CD4-positive, alpha-beta T cell treated with Interleukin-6 at 100 ng/mL for 8 hours (primary cell): ENCODE data around the gene UBN1.

Experiments used
- DNase-seq: peaks from one replicate; pipeline ENCODE4 v3.0.0-alpha.2; 2020; ENCODE audit warnings: mixed read lengths, low spot score

Gene UBN1

GRCh38 chr16:4859900-4860255, 12.6 kb downstream of the UBN1 start:
- no peak for DNase-seq

DNA sequence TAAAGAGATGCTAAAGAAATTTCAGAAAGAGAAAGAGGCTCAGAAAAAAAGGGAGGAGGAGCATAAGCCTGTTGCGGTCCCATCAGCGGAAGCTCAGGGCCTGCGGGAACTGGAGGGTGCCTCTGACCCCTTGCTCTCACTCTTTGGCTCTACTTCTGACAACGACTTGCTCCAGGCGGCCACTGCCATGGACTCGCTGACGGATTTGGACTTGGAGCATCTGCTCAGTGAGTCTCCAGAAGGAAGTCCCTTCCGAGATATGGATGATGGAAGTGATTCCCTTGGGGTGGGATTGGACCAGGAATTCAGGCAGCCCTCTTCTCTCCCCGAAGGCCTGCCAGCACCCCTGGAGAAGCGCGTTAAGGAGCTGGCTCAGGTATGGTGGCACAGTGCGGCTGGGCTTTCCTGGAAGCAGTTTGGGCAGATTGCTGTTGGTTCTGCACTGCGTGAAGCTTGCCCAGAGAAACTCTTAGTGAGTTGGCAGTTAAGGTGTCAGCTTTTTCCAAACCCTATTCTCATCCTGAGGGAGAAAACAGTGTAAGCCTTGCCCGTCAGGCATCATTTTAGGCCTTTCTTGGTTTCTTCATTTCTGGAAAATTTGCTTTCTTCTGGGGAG, 13.6 kb downstream of the UBN1 start:
- no peak for DNase-seq

GRCh38 chr16:4862639-4863038, 15.4 kb downstream of the UBN1 start:
- no peak for DNase-seq

DNA sequence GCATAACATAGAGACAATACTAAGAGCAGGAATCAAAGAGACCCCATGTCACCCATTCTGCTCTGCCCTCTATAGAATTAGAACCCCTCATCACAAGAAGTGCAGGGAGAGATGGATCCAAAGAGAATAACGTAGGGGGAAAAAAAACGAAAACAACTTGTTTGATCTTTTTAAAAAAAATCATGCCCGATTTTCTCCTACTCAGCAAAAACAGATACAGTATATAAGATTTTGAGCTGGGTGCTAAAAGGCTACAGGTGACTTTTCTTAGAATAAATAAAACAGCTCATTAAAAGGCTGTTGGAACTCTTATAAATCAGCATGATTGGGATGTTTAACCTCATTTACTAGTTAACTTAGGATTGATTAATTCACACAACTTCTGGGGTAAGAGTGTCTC, 17.4 kb downstream of the UBN1 start:
- no peak for DNase-seq

GRCh38 chr16:4865231-4865860, 18.1 kb downstream of the UBN1 start:
- DNase-seq: no peak

DNA sequence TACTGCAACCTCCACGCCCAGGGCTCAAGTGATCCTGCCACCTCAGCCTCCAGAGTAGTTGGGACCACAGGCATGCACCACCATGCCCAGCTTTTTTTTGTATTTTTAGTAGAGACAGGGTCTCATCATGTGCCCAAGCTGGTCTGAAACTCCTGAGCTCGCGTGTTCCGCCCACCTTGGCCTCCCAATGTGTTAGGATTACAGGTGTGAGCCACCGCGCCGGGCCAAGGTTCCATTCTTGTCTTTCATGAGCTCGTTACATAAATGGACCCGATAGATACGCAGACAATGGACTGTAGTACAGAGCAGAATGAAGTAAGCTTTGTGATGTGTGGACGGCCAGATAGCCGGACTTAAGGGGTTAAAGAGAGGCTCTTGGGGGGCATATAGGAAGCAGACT, 19.3 kb downstream of the UBN1 start:
- DNase-seq: no peak

DNA sequence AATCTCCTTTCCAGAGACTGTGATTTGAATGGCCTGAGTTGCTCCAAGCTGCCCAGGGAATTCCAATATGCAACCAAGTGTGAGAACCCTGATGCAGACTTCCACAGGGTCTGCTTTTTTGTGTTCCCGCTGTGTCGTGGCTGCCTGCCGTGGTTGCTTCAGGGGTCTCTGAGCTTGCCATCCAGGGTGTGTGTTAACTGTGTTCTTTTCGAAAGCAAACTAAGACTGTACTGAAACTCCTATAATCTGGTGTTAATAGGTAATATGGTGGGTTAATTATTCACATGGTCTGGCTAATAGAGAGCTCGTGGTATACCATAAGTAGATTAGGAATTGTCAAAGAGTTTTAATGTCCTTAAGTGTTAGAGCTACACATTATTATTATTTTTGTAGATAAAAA, 20.7 kb downstream of the UBN1 start:
- no peak for DNase-seq

DNA sequence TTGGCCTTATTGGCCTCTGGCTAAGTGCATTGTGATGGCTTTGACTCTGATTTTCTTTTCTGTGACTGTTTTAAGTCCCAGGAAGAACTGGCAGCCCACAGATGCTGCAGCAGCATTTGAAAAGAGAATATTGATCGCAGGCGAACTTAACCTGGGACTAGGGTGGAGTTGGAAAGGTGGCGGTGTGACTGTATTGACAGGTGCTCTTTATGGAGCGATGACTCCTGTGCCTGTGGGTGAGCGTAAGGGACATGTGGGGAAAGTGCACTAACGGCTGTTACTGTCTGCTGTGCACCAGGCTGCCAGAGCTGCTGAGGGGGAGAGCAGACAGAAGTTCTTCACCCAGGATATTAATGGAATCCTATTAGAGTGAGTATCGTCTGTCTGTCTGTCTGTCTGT, 21.3 kb downstream of the UBN1 start:
- no peak for DNase-seq

- no peak for DNase-seq
Observed at GRCh38 chr16:4869147-4869805, 22.0 kb downstream of the UBN1 start.

DNA sequence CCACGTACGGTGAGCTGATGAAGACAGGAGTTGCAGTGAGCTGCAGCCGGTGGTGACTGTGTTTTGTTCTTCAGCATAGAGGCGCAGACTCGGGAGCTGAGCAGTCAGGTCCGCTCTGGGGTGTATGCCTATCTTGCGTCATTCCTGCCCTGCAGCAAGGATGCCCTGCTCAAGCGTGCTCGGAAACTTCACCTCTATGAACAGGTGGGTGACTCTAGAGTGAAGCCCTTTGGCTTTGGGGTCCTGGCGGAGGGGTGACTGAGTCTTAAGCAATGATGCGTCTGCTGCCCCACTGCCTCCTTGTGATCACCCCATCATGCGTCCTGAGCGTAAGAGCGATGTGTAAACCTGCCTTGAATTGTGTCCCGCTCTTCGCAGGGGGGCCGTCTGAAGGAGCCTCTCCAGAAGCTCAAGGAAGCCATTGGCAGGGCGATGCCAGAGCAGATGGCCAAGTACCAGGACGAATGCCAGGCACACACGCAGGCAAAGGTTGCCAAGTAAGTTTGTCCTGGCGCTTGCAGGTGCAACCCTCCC, 22.9 kb downstream of the UBN1 start:
- DNase-seq: no peak

GRCh38 chr16:4871071-4871470, 23.8 kb downstream of the UBN1 start:
- no peak for DNase-seq

GRCh38 chr16:4873091-4873490, 25.8 kb downstream of the UBN1 start:
- DNase-seq: no peak

DNA sequence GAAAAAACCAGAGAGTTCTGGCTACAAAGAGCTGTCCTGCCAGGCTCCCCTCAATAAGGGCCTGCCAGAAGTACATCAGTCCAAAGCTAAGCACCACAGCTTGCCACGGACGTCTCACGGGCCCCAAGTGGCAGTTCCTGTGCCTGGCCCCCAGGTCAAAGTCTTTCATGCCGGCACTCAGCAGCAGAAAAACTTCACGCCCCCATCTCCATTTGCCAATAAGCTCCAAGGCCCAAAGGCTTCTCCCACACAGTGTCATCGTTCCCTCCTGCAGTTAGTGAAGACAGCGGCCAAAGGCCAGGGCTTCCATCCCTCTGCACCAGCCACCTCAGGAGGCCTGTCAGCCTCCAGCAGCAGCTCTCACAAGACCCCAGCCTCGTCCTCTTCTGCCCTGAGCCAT, 27.4 kb downstream of the UBN1 start:
- no peak for DNase-seq

GRCh38 chr16:4876646-4877379, 29.5 kb downstream of the UBN1 start:
- DNase-seq: no peak

DNA sequence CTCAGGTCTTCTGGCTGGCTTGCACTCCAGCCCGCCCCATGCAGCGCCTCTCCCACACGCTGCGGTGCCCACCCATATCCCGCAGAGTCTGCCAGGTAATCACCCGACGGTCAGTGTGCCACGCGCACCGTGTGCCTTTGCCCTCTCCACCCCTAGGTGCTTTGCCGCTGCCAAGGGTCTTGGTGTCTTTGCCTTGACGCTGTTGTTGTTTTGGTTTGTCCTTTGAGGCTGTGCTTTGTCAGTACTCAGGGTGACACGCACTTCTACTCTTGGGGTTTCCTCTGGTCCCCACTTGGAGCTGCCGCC, 30.1 kb downstream of the UBN1 start:
- DNase-seq: no peak

DNA sequence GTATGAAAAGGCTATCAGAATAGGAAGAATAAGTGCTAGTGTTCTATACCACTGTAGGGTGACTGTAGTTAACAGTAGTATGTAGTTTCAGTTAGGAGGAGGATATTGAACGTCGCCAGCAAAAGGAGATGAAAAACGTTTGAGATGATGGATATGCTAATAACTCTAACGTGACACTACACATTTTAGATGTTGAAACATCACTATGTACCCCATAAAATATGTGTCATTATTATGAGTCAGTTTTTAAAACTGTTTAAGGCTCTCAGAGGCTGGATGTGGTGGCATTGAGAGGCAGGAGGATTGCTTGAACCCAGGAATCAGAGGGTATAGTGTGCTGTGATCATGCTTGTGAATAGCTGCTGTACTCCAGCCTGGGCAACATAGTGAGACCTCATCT, 31.8 kb downstream of the UBN1 start:
- no peak for DNase-seq

- no peak for DNase-seq
Observed at GRCh38 chr16:4880006-4880580, 32.8 kb downstream of the UBN1 start.

- DNase-seq: no peak
Observed at GRCh38 chr16:4882000-4882632, 34.8 kb downstream of the UBN1 start.

GRCh38 chr16:4882633-4883285, 35.5 kb downstream of the UBN1 start:
- no peak for DNase-seq

DNA sequence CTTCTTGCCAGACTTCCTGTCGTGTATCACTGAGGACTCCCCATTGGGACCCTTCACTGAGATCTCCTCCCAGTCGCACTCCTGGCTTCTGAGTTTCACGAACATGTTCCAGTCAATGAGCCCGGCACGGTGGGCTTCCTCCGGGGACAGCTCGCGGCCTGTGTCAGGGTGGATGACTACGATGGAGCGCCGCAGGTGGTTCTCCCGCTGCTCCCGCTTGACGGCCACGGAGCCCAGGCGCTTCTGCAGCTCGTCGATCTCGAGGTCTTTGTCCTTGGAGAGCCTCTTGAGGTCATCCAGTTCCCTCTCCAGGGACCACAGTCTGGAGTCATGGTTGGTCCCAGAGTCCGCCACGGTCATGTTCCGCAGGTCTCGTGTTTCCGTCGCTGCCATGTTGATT, 36.2 kb downstream of the UBN1 start:
- no peak for DNase-seq

DNA sequence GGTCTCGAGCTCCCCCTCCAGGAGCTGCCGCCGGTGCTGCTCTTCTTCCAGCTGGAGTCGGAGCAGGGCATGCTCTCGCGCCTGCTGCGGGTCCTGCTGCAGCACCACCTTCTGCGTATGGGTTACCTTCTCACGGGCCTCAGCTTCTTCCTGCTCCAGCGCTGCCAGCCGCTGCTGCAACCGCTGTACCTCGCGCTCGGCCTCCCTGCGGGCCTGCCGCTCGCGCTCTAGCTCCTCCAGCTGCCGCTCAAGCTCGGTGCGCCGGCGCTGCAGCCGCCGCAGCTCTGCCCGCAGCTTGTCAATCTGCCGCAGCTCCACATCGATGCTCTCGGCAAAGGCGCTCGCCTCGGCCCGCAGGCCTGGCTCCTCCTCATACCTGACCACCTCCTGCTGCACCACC, 36.9 kb downstream of the UBN1 start:
- no peak for DNase-seq
